Calu3 (cell line): ENCODE measurements around the gene ZNF750. TPM values are rescaled to one million over a fixed set of nuclear protein-coding genes. Genes with fewer than 3 reads are reported as not detected.

Source experiments
- BruUV-seq: library from RNA; stranded (reverse); fragments of 400-500 nt; replicated peaks from 2 replicates; lab custom pipeline; 2021; lab: Mats Ljungman, UMichigan
- CTCF ChIA-PET: fragments of 300-600 bp; sonication (Branson Sonifier 250); formaldehyde crosslinking; loops from one replicate; lab custom pipeline; 2022; ENCODE audit warnings: antibody characterized with exemption; lab: Charles Lee
- DNase-seq: peaks from one replicate; pipeline ENCODE4 v3.0.0; 2022
- H3K27ac Mint-ChIP-seq: one replicate; pipeline ENCODE4 v1.8.0; 2022; ENCODE audit warnings: mixed read lengths; ENCODE audit not compliant: unreplicated experiment
- H3K27me3 Mint-ChIP-seq: one replicate; pipeline ENCODE4 v1.8.0; 2022; ENCODE audit warnings: mixed read lengths; ENCODE audit not compliant: unreplicated experiment
- H3K36me3 Mint-ChIP-seq: one replicate; pipeline ENCODE4 v1.8.0; 2022; ENCODE audit warnings: mild to moderate bottlenecking, moderate library complexity, mixed read lengths; ENCODE audit not compliant: insufficient read depth, unreplicated experiment
- H3K4me1 Mint-ChIP-seq: one replicate; pipeline ENCODE4 v1.8.0; 2022; ENCODE audit warnings: mild to moderate bottlenecking, low read depth, mixed read lengths; ENCODE audit not compliant: unreplicated experiment
- H3K4me3 Mint-ChIP-seq: one replicate; pipeline ENCODE4 v1.8.0; 2022; ENCODE audit warnings: mild to moderate bottlenecking, low read depth, moderate library complexity, mixed read lengths; ENCODE audit not compliant: unreplicated experiment
- H3K9me3 Mint-ChIP-seq: one replicate; pipeline ENCODE4 v1.8.0; 2022; ENCODE audit warnings: low read depth, mixed read lengths; ENCODE audit not compliant: unreplicated experiment
- CTCF ChIP-seq: fragments of 200-600 bp; IDR thresholded peaks from one replicate; pipeline ENCODE4 v1.8.0; 2022; ENCODE audit warnings: antibody characterized with exemption; ENCODE audit not compliant: unreplicated experiment
- intact Hi-C: fragments of 100-400 bp; cut with micrococcal nuclease; formaldehyde crosslinking; loops from one replicate; pipeline ENCODE4 v1.10.0; 2022; ENCODE audit not compliant: unreplicated experiment
- total RNA-seq: library from RNA; stranded (reverse); gene quantifications from 2 replicates; pipeline ENCODE4 v1.2.3, GENCODE V29; 2022

Gene ZNF750
- total RNA-seq, 1 experiment from 2014 or later: not detected

GRCh38 chr17:82822281-82822680 lies 17.5 kb downstream of the ZNF750 start:
- Mint-ChIP-seq H3K27me3 (no peaks in the 10 kb centered on the region), H3K27ac (no peak overlapping the region), H3K4me3 (no peak overlapping the region), H3K36me3 (peaks cover 4% of the 10 kb centered on the region), H3K9me3 (peaks cover 8% of the 10 kb centered on the region), H3K4me1 (no peaks in the 10 kb centered on the region)
- BruUV-seq: no TSS peak
- DNase-seq: no peak
- CTCF ChIA-PET: no interaction called here
- intact Hi-C loops: no loop called here
- TF ChIP-seq CTCF: no peak

DNA sequence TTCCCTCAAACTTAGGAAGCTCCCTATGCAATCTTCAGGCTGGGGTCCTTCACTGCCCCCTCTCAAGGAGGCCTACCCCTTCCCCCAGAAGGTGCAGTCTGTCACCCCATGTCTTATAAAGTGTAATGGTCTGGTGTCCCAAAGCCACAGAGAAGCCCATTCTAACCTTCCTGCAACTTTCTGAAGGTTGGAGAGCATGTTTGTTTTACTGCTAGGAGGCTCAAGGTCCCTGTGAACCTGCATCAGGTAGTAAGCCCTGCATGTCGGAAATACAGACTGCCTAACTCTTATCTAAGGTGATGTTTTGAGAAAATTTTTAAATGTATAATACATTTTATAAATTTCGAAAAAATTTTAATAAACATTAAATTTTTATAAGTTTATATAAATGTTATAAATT lies 18.3 kb downstream of the ZNF750 start:
- Mint-ChIP-seq H3K27me3 (no peaks in the 10 kb centered on the region), H3K27ac (no peak overlapping the region), H3K4me1 (no peaks in the 10 kb centered on the region), H3K9me3 (peaks cover 8% of the 10 kb centered on the region), H3K4me3 (no peak overlapping the region), H3K36me3 (no peaks in the 10 kb centered on the region)
- CTCF ChIA-PET: no interaction called here
- no peak for TF ChIP-seq CTCF
- intact Hi-C loops: no loop called here
- no TSS peak for BruUV-seq
- no peak for DNase-seq

DNA sequence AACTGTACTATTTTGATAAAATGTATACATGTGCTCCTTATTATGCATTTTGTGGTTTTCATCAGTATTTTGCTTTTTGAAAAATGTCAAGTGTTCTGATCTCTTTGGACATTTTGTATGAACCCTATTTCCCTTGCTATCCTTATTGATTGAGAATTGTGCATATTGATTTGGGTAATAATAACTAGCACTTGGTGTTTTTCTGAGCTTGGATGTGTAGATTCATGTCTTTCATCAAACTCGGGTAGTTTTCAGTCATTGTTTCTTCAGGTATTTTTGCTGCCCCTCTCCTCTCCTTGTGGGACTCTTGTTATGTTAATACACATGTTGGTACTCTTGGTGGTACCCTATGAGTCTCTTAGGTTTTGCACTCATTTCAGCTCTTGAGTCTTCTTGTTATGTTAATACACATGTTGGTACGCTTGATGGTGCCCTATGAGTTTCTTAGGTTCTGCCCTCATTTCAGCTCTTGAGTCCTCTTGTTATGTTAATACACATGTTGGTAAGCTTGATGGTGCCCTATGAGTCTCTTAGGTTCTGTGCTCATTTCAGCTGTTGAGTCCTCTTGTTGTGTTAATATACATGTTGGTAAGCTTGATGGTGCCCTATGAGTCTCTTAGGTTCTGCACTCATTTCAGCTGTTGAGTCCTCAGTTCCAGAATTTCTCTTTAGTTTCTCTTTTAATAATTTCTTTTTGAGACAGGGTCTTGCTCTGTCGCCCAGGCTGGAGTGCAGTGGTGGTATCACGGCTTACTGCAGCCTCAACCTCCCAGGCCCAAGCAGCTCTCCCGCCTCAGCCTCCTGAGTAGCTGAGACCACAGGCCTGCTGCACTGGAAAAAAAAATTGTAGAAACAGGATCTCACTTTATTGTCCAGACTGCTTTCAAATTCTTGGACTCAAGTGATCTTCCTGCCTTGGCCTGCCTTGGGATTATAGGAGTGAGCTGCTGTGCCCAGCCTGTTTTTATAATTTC lies 19.3 kb downstream of the ZNF750 start:
- intact Hi-C loops: no loop called here
- no peaks in the 10 kb centered on the region for H3K27me3 Mint-ChIP-seq
- CTCF ChIA-PET: no interaction called here
- no peak for TF ChIP-seq CTCF
- H3K9me3 Mint-ChIP-seq: peaks cover 8% of the 10 kb centered on the region
- H3K4me1 Mint-ChIP-seq: no peaks in the 10 kb centered on the region
- no peak for DNase-seq
- H3K27ac Mint-ChIP-seq: no peak overlapping the region
- H3K4me3 Mint-ChIP-seq: no peak overlapping the region
- no TSS peak for BruUV-seq
- peaks cover 6% of the 10 kb centered on the region for H3K36me3 Mint-ChIP-seq

- Mint-ChIP-seq H3K4me1 (no peaks in the 10 kb centered on the region), H3K27ac (no peak overlapping the region), H3K27me3 (no peaks in the 10 kb centered on the region), H3K36me3 (peaks cover 17% of the 10 kb centered on the region), H3K4me3 (no peak overlapping the region), H3K9me3 (peaks cover 8% of the 10 kb centered on the region)
- TF ChIP-seq CTCF: no peak
- DNase-seq: no peak
- CTCF ChIA-PET: no interaction called here
- intact Hi-C loops: no loop called here
- no TSS peak for BruUV-seq
Measured at GRCh38 chr17:82817947-82818346, 21.9 kb downstream of the ZNF750 start.
